GDM1 (cell line): ENCODE measurements around the gene ZNF555.

Source experiments
- DNase-seq: peaks from one replicate; lab custom pipeline; 2025; lab: John Stamatoyannopoulos, UW

The ZNF555 gene

GRCh38 chr19:2824129-2824528 is 17.1 kb upstream of the ZNF555 start:
- DNase-seq: no peak

- no peak for DNase-seq
Measured at GRCh38 chr19:2827022-2827421, 14.3 kb upstream of the ZNF555 start.

DNA sequence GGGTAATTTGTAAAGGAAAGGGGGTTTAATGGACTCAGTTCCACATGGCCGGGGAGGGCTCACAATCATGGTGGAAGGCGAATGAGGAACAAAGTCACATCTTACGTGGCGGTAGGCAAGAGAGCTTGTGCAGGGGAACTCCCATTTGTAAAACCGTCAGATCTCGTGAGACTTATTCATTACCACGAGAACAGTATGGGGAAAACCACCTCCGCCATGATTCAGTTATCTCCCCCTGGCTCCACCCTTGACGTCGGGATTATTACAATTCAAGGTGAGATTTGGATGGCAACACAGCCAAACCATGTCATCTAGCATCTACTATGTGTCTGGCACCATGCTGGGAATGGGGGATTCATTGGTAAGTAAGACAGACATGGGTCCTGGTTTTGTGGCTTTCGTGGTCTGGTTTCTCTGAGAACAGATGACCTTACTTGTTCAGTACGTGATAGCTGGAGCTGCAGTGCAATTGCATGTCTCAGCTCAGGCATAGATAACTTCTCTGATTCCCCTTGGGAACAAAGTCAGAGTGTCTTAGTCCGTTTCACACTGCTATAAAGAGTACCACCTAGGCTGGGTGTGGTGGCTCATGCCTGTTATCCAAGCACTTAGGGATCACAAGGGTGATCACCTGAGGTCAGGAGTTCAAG is 13.3 kb upstream of the ZNF555 start:
- no peak for DNase-seq

DNA sequence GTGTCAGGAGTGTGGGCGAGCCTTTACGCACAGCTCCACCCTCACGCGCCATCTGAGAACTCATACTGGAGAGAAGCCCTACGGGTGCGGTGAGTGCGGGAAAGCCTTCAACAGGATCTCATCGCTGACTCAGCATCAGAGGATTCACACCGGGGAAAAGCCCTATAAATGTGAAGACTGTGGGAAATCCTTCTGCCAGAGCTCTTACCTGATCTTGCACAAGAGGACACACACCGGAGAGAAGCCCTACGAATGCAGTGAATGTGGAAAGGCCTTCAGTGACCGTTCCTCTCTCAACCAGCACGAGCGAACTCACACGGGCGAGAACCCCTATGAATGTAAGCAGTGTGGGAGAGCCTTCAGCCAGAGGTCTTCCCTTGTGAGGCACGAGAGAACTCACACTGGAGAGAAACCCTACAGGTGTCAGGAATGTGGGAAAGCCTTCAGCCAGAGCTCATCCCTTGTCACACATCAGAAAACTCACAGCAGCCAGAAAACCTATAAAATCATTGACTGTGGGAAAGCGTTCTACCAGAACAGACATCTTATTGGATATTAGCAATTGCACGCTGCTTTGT is 6.9 kb upstream of the ZNF555 start:
- DNase-seq: no peak

- DNase-seq: no peak
Measured at GRCh38 chr19:2837430-2837829, 3.8 kb upstream of the ZNF555 start.

DNA sequence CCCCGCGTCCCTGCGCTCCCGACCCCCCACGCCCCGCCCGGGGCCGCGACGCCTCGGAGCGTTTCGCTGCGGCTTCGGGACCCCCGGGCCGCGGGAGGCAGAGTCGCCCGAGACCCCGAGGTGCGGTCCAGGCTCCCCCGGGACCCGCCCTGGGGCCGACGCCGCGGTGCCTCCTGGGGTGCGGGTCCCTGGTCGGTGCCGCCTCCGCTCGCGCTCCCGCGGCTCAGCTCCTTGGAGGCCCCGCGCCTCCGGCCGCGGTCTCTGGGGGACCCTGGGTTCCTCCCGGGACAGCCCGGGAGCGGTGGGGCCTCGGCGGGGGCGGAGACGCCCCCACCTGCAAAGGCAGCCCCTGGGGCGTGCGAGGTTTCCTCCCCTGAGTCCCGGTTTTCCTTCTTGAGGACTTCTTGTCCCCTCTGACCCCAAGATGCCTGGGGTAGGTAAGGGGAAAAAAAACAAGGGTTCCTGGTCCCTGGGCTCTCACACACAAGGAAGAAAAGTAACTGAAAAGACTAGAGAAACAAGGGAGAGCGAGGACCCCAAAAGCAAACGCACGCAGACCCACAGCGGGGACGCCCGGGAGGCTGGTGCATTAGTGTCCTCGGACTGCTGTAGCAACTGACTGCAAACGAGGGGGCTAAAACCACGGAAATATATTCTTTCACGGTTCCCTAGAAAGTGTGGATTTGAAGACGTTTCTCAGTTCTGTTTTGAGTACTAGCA is 740 bp downstream of the ZNF555 start:
- no peak for DNase-seq

DNA sequence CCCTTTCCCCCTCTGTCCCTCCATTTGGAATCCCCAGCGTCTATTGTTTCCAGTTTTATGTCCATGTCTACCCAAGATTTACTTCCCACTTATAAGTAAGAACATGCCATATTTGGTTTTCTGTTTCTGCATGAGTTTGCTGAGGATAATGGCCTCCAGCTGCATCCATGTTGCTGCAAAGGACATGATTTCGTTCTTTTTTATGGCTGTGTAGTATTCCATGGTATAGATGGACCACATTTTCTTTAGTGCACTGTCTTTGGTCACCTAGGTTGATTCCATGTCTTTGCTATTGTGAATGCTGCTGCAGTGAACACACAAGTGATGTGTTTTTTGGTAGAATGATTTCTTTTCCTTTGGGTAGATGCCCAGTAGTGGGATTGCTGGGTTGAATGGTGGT is 3.8 kb downstream of the ZNF555 start:
- no peak for DNase-seq

DNA sequence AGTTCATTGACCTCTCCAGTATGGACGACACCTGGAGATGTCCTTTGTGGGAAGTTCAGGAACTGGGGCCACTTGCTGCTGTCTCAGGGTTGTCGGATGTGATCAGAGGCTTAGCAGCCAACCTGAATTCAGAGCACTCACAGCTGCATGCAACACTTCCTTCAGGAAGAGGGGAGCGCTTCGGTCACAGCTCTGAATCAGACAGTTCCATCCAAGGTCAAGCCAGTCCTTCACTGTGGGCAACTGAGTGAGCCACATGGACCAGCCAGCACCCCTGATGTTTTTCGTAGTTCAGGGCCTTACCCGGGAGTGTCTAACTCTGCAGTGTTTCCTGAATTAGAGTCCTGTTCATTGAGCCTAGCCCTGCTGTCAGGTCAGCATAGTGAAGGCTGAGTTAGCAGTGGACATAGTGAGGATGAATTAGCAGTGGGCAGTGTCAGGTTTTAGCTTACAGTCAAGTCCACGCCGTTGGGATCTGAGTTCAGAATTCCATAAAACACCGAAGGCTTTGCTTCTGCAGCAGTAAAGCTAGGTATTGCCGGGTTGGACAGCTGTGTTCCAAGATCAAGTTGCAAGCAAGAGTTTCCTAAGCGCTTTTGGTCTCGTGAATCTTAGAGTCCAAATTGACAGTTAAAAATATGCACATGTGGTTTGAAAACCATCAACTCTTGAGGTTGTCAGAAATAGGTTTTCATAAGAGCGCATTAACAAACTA is 5.1 kb downstream of the ZNF555 start:
- DNase-seq: no peak

- DNase-seq: no peak
Measured at GRCh38 chr19:2847507-2847906, 6.2 kb downstream of the ZNF555 start.

DNA sequence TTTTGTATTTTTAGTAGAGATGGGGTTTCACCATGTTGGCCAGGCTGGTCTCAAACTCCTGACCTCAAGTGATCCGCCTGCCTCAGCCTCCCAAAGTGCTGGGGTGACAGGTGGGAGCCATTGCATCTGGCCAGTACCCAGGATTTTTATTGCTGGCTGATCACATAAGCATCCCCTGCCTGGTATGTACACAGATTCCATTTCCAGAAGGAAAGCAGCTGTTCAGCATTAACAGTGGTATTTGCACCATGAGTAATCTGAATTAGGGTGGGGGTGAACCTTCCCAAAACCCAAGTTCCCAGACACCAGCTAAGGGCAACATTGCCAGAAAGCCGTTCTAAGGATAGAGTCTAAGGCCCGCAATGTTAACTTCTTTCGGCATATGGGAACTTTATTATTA is 7.3 kb downstream of the ZNF555 start:
- DNase-seq: no peak

DNA sequence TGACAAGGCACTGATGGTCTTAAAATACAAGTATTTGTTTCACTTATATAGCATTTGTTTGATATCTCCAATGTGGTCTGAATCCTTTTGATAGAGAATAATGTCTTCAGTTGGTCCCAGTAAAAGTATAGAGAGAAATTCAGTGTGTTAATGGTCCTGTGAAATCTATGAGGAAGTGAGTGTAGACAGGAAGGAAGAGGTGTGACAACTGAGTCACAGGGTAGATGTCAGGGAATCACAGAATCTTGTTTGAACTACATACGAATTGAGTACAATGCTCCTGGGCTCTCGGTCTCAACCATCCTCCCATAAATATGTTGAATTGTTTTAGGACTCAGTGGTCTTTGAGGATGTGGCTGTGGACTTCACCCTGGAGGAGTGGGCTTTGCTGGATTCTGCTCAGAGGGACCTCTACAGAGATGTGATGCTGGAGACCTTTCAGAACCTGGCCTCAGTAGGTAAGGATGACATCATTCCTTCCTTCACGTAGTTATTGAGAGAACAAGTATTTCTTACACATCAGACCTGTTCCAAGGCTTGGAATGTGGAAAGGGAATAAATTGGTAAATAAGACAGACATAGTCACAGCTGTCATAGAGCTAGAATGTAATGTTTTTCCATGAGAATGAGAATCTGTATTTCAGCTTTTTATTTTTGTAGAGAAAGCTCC is 9.1 kb downstream of the ZNF555 start:
- DNase-seq: no peak

GRCh38 chr19:2852598-2852997 is 11.3 kb downstream of the ZNF555 start:
- no peak for DNase-seq

GRCh38 chr19:2853015-2853606 is 11.8 kb downstream of the ZNF555 start:
- no peak for DNase-seq

DNA sequence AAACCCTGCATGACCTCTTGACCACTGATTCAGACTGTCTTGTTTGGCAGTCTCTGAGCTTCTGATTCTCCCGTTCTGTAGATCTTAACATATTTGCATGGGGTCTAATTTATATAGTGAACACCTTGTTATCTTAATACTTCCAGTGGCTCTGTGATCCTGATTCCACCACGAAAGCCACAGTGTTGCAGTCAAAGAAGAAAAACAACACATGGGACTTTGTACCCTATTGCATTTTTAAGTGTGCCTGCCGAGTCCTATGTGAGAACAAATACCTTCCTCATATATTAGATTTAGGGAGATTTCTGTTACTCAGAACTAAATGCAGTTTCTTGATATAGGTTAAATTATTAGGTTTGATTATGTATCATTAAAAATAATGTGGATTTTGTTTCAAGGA is 13.6 kb downstream of the ZNF555 start:
- no peak for DNase-seq

- DNase-seq: no peak
Measured at GRCh38 chr19:2856457-2857050, 15.3 kb downstream of the ZNF555 start.

- DNase-seq: no peak
Measured at GRCh38 chr19:2858864-2859263, 17.6 kb downstream of the ZNF555 start.

DNA sequence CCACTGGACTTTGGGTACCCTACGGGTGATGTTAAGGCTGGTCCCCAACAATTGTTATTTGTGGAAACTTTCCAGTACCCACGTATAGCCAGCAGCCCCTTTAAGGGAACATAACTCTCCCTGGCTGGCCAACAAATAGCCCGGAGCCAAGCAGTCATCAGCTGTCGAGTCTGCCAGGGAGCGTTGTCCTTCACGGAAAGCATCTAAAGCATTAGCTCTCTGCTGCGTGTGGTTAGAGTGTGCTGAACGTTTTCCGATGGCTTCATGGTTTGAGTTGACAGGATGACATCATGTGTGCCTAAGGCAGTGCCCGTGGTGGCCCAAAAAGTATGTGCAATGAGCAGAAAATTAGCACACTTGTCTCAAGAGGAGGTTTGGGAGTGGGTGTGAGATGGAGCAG is 22.5 kb downstream of the ZNF555 start:
- DNase-seq: no peak

- DNase-seq: no peak
Measured at GRCh38 chr19:2865334-2866100, 24.2 kb downstream of the ZNF555 start.

- DNase-seq: no peak
Measured at GRCh38 chr19:2866495-2867024, 25.3 kb downstream of the ZNF555 start.
